NCI-H69 (cell line): ENCODE results near the gene RMND5A.
A peak's percentile ranks its signal among the peaks of the same experiment; 100 is the strongest.
"Not testable (repeated sequence)": the region's sequence is repeated elsewhere in the genome, so short reads cannot be mapped to it uniquely, and the experiment has no call there.

Source experiments
- DNase-seq: peaks from one replicate; lab custom pipeline; 2025; lab: John Stamatoyannopoulos, UW

The RMND5A gene

GRCh38 chr2:86714579-86715173 lies 5.4 kb upstream of the RMND5A start:
- DNase-seq = not testable (repeated sequence)

- not testable (repeated sequence) for DNase-seq
Measured at GRCh38 chr2:86719263-86719636, 841 bp upstream of the RMND5A start.

DNA sequence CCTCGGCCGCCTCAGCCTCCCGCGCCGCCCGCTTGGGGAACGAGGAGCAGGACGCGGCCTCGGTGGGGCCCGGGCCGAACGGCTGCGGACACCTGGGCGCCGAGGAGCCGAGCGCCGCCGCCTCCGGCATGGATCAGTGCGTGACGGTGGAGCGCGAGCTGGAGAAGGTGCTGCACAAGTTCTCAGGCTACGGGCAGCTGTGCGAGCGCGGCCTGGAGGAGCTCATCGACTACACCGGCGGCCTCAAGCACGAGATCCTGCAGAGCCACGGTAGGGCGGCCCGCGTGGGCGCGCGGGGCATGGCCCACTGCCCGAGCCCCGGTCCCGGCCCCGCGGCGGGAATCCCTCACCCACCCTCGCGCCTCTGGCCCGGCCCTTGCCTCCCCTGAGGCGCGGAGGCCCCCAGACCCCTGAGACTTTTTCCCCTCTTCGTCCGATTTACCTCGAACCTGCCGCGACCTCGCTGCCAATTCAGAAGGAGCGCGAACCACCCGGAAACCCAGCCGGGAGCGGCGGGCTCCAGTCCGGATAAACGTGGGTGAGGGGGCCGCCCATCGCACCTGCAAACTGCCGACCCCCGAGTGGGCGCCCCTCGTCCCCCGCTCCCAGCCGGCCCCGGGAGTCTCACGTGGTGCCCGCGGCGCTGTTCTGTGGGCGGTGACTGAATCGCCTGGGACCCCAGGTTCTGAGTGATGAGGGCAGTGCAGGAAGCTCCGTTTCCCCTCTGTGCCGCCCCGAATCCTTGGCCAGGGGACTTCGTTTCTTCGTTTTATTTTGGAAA lies 639 bp downstream of the RMND5A start:
- DNase-seq = peak; percentile 18

GRCh38 chr2:86725706-86726105 lies 5.6 kb downstream of the RMND5A start:
- not testable (repeated sequence) for DNase-seq

DNA sequence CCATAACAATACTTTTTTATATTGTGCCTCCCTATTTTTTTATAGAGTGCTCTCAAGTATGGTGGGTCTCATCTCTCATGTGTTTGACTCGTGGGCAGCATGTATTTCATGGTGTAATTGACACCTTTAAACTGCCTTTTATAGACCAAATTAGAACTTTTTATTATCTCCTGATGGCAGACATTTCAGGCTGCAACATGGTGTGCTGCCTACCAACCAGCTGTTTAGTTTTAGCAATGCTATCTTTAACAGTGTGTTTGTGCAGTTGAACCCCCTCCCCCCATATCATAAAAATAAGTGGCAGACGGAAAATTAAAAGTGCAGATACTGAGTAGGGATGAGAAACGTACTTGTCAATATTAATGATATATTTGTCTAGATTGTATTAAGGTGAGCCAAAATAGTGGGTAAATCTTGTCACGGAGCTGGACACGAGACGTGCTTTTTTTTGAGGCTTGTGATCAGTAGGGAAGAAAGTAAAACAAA lies 12.0 kb downstream of the RMND5A start:
- not testable (repeated sequence) for DNase-seq

- not testable (repeated sequence) for DNase-seq
Measured at GRCh38 chr2:86732837-86733236, 12.7 kb downstream of the RMND5A start.

GRCh38 chr2:86733528-86733927 lies 13.4 kb downstream of the RMND5A start:
- DNase-seq = not testable (repeated sequence)

- not testable (repeated sequence) for DNase-seq
Measured at GRCh38 chr2:86734896-86735295, 14.8 kb downstream of the RMND5A start.

GRCh38 chr2:86739485-86739884 lies 19.4 kb downstream of the RMND5A start:
- DNase-seq = not testable (repeated sequence)

DNA sequence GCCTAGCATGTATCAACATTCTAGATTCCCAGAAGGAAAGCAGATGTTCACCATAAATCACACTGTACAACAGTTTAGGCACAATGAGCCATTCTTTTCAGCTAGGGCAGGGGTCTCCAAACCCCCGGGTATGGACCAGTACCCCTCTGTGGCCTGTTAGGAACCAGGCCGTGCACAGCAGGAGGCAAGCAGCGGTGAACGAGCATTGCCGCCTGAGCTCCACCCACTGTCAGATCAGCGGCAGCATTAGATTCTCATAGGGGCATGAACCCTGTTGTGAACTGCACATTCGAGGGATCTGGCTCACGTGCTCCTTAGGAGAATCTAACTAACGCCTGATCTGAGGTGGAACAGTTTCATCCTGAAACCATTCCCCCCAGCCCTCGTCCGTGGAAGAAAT lies 19.8 kb downstream of the RMND5A start:
- DNase-seq = not testable (repeated sequence)

GRCh38 chr2:86741889-86742498 lies 21.9 kb downstream of the RMND5A start:
- DNase-seq = not testable (repeated sequence)

DNA sequence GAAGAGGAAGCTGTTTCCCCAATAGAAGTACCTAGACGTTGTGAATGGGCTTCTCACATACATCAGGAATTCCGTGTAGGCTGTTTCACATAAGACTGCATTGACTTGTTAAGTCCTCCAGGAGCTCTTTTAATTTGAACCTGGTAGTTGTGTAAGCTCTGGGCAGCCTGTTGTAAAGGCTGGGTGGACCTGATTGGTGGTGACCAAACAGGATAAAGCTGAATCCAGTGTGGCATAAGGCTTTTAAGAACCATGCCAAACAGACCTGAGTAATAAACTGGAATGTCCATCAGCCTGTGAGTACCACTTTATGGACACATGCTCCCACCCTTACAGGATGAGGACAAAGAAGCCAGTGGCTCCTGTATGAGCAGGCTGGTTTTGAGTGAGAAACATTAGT lies 24.1 kb downstream of the RMND5A start:
- no peak for DNase-seq

GRCh38 chr2:86746939-86747338 lies 26.8 kb downstream of the RMND5A start:
- DNase-seq = no peak

GRCh38 chr2:86747711-86748639 lies 27.9 kb downstream of the RMND5A start:
- DNase-seq = peak; percentile 54

DNA sequence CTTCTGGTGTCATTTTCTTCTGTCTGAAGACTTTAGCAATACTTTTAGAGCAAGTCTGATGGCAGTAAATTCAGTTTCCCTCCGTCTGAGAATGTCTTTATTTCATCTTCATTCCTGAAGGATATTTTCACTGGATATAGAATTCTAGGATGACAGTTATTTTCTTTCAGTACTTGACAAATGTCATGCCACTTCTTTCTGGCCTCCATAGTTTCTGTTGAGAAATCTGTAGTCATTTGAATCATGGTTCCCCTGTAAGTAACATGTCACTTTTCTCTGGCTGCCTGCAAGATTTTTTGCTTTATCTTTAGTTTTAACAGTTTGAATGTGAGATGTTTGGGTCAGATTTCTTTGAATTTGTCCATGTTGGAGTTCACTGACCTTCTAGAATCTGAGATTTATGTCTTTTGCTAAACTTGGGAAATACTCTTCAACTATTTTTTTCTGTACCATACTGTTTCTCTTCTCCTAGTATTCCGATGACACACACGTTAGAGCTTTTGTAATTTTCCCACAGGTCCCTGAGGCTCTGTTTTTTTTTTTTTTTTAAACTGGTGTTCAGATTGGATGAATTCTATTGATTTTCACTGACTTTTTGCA lies 30.2 kb downstream of the RMND5A start:
- DNase-seq = no peak

DNA sequence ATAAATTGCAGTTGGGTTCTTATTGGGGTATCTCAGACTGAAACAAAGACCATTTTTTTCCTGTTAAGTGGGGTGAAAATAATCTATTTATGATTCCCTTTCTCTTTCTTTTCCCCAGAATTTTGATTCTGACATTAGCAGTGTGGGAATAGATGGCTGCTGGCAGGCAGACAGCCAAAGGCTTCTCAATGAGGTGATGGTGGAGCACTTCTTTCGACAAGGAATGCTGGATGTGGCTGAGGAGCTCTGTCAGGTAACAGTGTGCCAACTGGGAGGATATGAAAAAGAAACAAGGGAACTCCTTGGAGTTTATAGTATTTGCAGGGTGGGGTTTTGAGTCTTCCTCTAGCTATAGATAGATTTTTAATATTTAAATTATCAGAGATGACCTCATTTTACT lies 31.7 kb downstream of the RMND5A start:
- no peak for DNase-seq

DNA sequence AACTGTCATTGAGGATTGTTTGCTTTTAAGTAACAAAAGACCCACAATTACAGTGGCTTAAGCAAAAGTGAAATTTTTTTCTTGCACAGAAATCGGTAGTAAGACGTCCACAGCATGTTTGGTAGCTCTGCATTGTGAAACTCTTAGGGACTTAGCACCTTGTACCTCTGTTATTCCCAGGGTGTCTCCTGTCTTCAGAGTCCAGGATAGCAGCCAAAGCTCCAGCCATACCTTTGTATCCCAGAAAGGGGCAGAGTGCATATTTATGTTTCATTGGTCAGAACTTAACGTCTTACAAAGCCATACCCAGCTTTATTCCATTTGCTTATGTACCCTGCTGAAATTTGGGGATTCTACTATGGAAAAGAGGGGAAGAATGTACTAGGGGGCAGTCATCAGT lies 32.8 kb downstream of the RMND5A start:
- no peak for DNase-seq

DNA sequence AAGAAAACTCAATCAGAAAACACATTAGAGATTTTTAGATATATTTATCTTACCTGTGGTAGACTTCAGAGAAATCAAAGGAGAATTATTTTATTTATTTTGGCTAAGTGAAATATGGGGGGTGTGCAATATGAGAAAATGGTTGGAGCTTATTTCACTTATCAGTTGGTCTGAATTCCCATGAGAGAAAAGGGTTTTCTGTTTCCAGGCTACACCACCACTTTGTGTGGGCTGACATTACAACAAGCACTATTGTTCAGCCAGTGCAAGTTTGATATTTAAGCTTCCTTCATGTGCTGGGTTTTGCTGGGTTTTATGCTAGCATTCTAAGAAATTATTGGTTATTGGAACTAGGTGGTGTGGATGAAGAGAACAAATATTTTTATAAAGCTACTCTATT lies 33.5 kb downstream of the RMND5A start:
- DNase-seq = peak; percentile 7

GRCh38 chr2:86758405-86758804 lies 38.3 kb downstream of the RMND5A start:
- DNase-seq = no peak

GRCh38 chr2:86760371-86760770 lies 40.3 kb downstream of the RMND5A start:
- DNase-seq = no peak

GRCh38 chr2:86764661-86765309 lies 44.7 kb downstream of the RMND5A start:
- peak; percentile 34 for DNase-seq
